Endodermal cell (in vitro differentiated cells): ENCODE results near the gene CNST. TPM values are rescaled to one million over a fixed set of nuclear protein-coding genes. Genes with fewer than 3 reads are reported as not detected.
A peak's percentile ranks its signal among the peaks of the same experiment; 100 is the strongest.
"Not testable (repeated sequence)": the region's sequence is repeated elsewhere in the genome, so short reads cannot be mapped to it uniquely, and the experiment has no call there.

Experiments used
- DNase-seq: peaks from one replicate; pipeline ENCODE4 v3.0.0-alpha.2; 2017
- H3K27ac ChIP-seq: 2 replicates; pipeline ENCODE4 v1.5.1; 2013; ENCODE audit warnings: mild to moderate bottlenecking, low read depth, low read length, moderate library complexity
- H3K27me3 ChIP-seq: 2 replicates; pipeline ENCODE4 v1.6.1; 2013; ENCODE audit warnings: mild to moderate bottlenecking, low read length, moderate library complexity; ENCODE audit not compliant: insufficient read depth, control insufficient read depth, poor library complexity, severe bottlenecking
- H3K36me3 ChIP-seq: 2 replicates; pipeline ENCODE4 v1.7.0; 2013; ENCODE audit warnings: mild to moderate bottlenecking, low read length, moderate library complexity; ENCODE audit not compliant: control insufficient read depth, insufficient read depth
- H3K4me1 ChIP-seq: one replicate; pipeline ENCODE4 v1.7.0; 2013; ENCODE audit warnings: low read length; ENCODE audit not compliant: control insufficient read depth, insufficient read depth
- H3K4me3 ChIP-seq: 2 replicates; pipeline ENCODE4 v1.5.1; 2013; ENCODE audit warnings: mild to moderate bottlenecking, low read length, moderate library complexity
- H3K9ac ChIP-seq: 2 replicates; pipeline ENCODE4 v1.6.1; 2013; ENCODE audit warnings: mild to moderate bottlenecking, low read length, moderate library complexity; ENCODE audit not compliant: poor library complexity, severe bottlenecking; ENCODE audit errors: extremely low read depth
- H3K9me3 ChIP-seq: 2 replicates; pipeline ENCODE4 v1.6.1; 2013; ENCODE audit warnings: mild to moderate bottlenecking, low read length, moderate library complexity; ENCODE audit not compliant: control insufficient read depth
- H3K27ac Mint-ChIP-seq: 2 replicates; pipeline ENCODE4 v1.8.0; 2020; ENCODE audit warnings: mixed read lengths
- H3K27me3 Mint-ChIP-seq: 2 replicates; pipeline ENCODE4 v1.8.0; 2021; ENCODE audit warnings: mild to moderate bottlenecking, mixed read lengths; ENCODE audit not compliant: insufficient read depth
- H3K36me3 Mint-ChIP-seq: 2 replicates; pipeline ENCODE4 v1.8.0; 2020; ENCODE audit warnings: low read depth, mixed read lengths
- H3K4me1 Mint-ChIP-seq: 2 replicates; pipeline ENCODE4 v1.8.0; 2020; ENCODE audit warnings: mixed read lengths
- H3K4me3 Mint-ChIP-seq: 2 replicates; pipeline ENCODE4 v1.8.0; 2020; ENCODE audit warnings: mild to moderate bottlenecking, moderate library complexity, mixed read lengths
- H3K9me3 Mint-ChIP-seq: 2 replicates; pipeline ENCODE4 v1.8.0; 2020; ENCODE audit warnings: mild to moderate bottlenecking, mixed read lengths
- whole genome bisulfite sequencing, 2 experiments: methylation state at CpG; one replicate each; pipeline versions ENCODE4 v1.1.5 to v1.1.7; 2013; ENCODE audit warnings: missing lambda C conversion rate in 2 of 2, mixed read lengths in 1 of 2; ENCODE audit not compliant: insufficient coverage in 1 of 2, insufficient read length in 1 of 2; 5-methylcytosine and 5-hydroxymethylcytosine counted together
- total RNA-seq, 2 donors: library from RNA; stranded (reverse); fragmentation: NEBNext Ultra II Directional in 1 of 2; extraction: Animal tissue kit (Norgen Biotek cat#: 25700) in 1 of 2; gene quantifications; 2 replicates in 1 of 2; 3 replicates in 1 of 2; pipeline ENCODE4 v1.2.1, GENCODE V29; 2021
- TF ChIP-seq, protein P1 (sequence below): fragments of 200-600 bp; sonication (generic); conservative IDR thresholded peaks from 2 replicates; pipeline ENCODE4 v1.5.0; 2021; ENCODE audit warnings: antibody characterized with exemption, mild to moderate bottlenecking

CNST gene
- total RNA-seq, 2 donors from 2014 or later = 14.7 to 20.3 TPM

DNA sequence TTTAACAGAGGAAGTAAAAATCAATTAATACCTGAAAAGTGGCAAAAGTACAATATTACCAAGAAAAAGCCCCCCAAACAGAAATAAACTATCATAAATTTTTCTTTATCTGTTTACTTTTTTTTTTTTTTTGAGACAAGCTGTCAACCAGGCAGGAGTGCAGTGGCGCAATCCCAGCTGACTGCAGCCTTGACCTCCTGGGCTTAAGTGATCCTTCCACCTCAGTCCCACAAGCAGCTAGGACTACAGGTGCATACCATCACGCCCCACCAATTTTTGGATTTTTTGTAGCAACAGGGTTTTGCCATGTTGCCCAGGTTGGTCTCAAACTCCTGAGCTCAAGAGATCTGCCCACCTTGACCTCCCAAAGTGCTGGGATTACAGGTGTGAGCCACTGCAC is 8.2 kb upstream of the CNST start:
- H3K9me3 Mint-ChIP-seq = no peaks in the 10 kb centered on the region
- 94 to 100% methylated on average over 1 to 2 of the region's 2 CpGs for WGBS, 2 experiments

GRCh38 chr1:246559310-246559709 is 6.9 kb upstream of the CNST start:
- Mint-ChIP-seq H3K9me3 (no peaks in the 10 kb centered on the region), H3K27ac (no peak overlapping the region), H3K27me3 (no peaks in the 10 kb centered on the region), H3K36me3 (peaks cover 62% of the 10 kb centered on the region), H3K4me3 (no peak overlapping the region), H3K4me1 (no peaks in the 10 kb centered on the region)
- no peak overlapping the region for H3K9ac ChIP-seq
- TF ChIP-seq, protein P1, sequence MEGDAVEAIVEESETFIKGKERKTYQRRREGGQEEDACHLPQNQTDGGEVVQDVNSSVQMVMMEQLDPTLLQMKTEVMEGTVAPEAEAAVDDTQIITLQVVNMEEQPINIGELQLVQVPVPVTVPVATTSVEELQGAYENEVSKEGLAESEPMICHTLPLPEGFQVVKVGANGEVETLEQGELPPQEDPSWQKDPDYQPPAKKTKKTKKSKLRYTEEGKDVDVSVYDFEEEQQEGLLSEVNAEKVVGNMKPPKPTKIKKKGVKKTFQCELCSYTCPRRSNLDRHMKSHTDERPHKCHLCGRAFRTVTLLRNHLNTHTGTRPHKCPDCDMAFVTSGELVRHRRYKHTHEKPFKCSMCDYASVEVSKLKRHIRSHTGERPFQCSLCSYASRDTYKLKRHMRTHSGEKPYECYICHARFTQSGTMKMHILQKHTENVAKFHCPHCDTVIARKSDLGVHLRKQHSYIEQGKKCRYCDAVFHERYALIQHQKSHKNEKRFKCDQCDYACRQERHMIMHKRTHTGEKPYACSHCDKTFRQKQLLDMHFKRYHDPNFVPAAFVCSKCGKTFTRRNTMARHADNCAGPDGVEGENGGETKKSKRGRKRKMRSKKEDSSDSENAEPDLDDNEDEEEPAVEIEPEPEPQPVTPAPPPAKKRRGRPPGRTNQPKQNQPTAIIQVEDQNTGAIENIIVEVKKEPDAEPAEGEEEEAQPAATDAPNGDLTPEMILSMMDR = no peak
- H3K4me1 ChIP-seq = no peaks in the 10 kb centered on the region
- no peaks in the 10 kb centered on the region for H3K9me3 ChIP-seq
- DNase-seq = no peak
- H3K36me3 ChIP-seq = peaks cover 75% of the 10 kb centered on the region
- no peaks in the 10 kb centered on the region for H3K27me3 ChIP-seq
- no peak overlapping the region for H3K27ac ChIP-seq
- WGBS, 2 experiments = 89 to 93% methylated on average over 2 to 4 of the region's 4 CpGs
- no peak overlapping the region for H3K4me3 ChIP-seq

More for the DNA sequence above, 8.2 kb upstream of the CNST start:
- no peaks in the 10 kb centered on the region for H3K4me1 ChIP-seq
- no peak overlapping the region for H3K27ac ChIP-seq
- H3K4me1 Mint-ChIP-seq = no peaks in the 10 kb centered on the region
- peaks cover 64% of the 10 kb centered on the region for H3K36me3 Mint-ChIP-seq
- no peaks in the 10 kb centered on the region for H3K27me3 Mint-ChIP-seq
- H3K4me3 ChIP-seq = no peak overlapping the region
- no peak overlapping the region for H3K27ac Mint-ChIP-seq
- H3K9me3 ChIP-seq = no peaks in the 10 kb centered on the region
- H3K36me3 ChIP-seq = peaks cover 70% of the 10 kb centered on the region
- TF ChIP-seq, protein P1 = no peak
- no peak overlapping the region for H3K4me3 Mint-ChIP-seq
- H3K27me3 ChIP-seq = no peaks in the 10 kb centered on the region
- DNase-seq = no peak
- no peak overlapping the region for H3K9ac ChIP-seq

GRCh38 chr1:246560833-246561232 is 5.4 kb upstream of the CNST start:
- not testable (repeated sequence) for H3K27me3 ChIP-seq, H3K9me3 Mint-ChIP-seq, H3K27ac ChIP-seq, H3K4me1 ChIP-seq, H3K4me1 Mint-ChIP-seq, H3K4me3 Mint-ChIP-seq, H3K4me3 ChIP-seq, H3K9ac ChIP-seq, H3K27me3 Mint-ChIP-seq, H3K9me3 ChIP-seq
- DNase-seq = peak; percentile 58
- peak overlapping the region; percentile 0 for H3K27ac Mint-ChIP-seq
- peaks cover 49% of the 10 kb centered on the region for H3K36me3 Mint-ChIP-seq
- TF ChIP-seq, protein P1 = peak; percentile 46
- 90 to 93% methylated on average over 10 of the region's 10 CpGs for WGBS, 2 experiments
- peaks cover 67% of the 10 kb centered on the region for H3K36me3 ChIP-seq
